HG03432 (cell line): ENCODE data around the gene DHX34.
A peak's percentile ranks its signal among the peaks of the same experiment; 100 is the strongest.
"Not testable (repeated sequence)": the region's sequence is repeated elsewhere in the genome, so short reads cannot be mapped to it uniquely, and the experiment has no call there.

Experiments used
- ATAC-seq: cut with Tn5 transposase; IDR thresholded peaks from one replicate; pipeline ENCODE4 v1.9.1; 2021; ENCODE audit warnings: mild to moderate bottlenecking, moderate library complexity; ENCODE audit not compliant: unreplicated experiment

DHX34 gene, protein sequence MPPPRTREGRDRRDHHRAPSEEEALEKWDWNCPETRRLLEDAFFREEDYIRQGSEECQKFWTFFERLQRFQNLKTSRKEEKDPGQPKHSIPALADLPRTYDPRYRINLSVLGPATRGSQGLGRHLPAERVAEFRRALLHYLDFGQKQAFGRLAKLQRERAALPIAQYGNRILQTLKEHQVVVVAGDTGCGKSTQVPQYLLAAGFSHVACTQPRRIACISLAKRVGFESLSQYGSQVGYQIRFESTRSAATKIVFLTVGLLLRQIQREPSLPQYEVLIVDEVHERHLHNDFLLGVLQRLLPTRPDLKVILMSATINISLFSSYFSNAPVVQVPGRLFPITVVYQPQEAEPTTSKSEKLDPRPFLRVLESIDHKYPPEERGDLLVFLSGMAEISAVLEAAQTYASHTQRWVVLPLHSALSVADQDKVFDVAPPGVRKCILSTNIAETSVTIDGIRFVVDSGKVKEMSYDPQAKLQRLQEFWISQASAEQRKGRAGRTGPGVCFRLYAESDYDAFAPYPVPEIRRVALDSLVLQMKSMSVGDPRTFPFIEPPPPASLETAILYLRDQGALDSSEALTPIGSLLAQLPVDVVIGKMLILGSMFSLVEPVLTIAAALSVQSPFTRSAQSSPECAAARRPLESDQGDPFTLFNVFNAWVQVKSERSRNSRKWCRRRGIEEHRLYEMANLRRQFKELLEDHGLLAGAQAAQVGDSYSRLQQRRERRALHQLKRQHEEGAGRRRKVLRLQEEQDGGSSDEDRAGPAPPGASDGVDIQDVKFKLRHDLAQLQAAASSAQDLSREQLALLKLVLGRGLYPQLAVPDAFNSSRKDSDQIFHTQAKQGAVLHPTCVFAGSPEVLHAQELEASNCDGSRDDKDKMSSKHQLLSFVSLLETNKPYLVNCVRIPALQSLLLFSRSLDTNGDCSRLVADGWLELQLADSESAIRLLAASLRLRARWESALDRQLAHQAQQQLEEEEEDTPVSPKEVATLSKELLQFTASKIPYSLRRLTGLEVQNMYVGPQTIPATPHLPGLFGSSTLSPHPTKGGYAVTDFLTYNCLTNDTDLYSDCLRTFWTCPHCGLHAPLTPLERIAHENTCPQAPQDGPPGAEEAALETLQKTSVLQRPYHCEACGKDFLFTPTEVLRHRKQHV

DNA sequence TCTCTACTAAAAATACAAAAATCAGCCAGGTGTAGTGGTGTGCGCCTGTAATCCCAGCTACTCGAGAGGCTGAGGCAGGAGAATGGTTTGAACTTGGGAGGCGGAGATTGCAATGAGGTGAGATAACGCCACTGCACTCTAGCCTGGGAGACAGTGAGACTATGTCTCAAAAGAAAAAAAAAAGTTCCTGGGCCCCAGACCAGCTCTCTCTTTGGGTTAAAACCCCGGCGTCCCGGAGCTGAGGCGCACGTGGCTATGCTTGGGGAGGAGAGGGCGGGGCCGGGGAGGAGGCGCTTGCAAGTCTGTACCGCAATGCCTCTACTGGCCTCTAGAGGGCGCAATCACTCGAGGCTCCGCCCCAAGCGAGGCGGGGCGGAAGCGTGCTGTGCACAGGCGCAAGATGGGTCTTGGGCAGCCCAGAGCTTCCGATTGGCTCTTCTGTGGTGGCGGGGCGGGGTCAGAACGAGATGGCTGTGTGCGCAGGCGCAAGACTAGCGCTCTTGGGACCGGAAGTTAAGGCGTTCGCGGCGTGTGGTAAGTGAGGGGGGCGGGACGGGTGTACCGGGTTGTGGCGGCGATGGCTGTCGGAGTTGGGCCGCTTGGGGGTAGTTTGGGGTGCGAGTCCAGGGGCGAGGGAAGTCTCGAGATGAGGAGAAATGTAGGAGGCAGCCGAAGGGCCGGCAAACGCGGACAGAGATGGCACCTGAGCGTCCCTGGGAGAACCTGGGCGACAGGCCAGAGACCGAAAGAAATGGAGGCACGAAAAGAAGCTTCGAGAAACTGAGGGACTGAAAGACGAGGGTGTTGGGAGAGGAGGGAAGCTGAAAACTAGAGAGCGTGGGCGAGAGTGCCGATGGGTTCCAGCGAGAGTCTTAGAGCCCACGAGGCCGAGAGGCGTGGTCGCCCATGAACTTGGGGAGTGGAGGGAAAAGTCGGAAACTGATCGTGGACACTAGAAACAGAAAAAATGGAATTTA lies at the start of gene DHX34:
TSS of gene DHX34 (plus strand) at position 497 of the 977 bp plus-strand sequence. CDS start 3,716 bp downstream, outside the sequence.
- ATAC-seq: peak; percentile 92

- ATAC-seq: not testable (repeated sequence)
Observed at GRCh38 chr19:47300867-47301266, 48.2 kb upstream of the DHX34 start.

GRCh38 chr19:47302249-47302648 lies 46.9 kb upstream of the DHX34 start:
- no peak for ATAC-seq

DNA sequence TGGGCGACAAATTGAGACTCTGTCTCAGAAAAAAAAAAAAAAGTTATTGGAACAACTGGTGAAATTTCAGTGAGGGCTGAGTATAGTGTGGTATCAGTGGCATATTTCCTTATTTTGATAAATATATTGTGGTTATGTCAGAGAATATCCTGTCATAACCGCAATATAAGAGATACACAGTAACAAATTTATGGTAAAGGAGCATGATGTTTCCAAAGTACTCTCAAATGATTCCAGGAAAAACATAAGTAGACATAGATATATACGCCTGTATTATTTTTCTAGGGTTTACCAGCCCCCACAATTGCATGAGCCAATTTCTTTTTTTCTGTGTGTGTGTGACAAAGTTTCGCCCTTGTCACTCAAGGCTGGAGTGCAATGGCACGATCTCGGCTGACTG lies 45.1 kb upstream of the DHX34 start:
- ATAC-seq: no peak

- ATAC-seq: no peak
Observed at GRCh38 chr19:47305309-47305751, 43.8 kb upstream of the DHX34 start.

DNA sequence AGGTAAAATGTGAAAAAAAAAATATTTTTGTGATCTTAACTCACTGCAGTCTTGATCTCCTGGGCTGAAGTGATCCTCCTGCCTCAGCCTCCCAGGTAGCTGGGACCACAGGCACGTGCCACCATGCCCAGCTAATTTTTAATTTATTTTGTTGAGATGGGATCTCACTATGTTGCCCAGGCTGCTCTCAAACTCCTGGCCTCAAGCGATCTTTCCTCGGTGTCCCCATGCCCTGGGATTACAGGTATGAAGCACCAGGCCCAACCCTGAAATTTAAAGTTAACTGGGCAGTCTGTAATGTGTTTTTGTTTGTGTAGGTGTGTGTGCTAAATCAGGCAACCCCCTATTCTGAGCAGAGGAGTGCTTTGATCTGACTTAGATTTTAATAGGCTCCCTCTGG lies 42.8 kb upstream of the DHX34 start:
- ATAC-seq: no peak

- ATAC-seq: no peak
Observed at GRCh38 chr19:47309038-47309437, 40.1 kb upstream of the DHX34 start.

DNA sequence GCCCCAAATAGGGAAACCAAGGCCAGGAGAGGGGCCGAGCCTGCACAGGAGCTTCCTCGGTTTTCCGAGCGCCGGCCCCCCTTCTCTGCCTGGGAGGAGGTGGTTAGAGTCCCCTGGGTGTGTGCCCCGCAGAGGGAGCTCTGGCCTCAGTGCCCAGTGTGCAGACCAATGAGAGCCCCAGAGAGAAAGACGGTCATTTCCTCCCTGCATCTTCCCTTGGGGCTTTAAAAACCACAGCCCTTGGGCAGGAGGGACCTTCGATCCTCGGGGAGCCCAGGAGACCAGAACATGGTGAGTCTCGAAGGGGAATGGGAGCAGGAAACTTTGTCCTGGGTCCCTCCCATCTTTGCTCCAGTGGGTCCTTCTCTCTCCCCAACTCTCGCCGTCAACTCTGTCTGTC lies 39.5 kb upstream of the DHX34 start, which contains the start of gene C5AR1:
TSS of gene C5AR1 (plus strand) at position 254 of the 400 bp plus-strand sequence. CDS start at position 289, 35 bp downstream.
- no peak for ATAC-seq

DNA sequence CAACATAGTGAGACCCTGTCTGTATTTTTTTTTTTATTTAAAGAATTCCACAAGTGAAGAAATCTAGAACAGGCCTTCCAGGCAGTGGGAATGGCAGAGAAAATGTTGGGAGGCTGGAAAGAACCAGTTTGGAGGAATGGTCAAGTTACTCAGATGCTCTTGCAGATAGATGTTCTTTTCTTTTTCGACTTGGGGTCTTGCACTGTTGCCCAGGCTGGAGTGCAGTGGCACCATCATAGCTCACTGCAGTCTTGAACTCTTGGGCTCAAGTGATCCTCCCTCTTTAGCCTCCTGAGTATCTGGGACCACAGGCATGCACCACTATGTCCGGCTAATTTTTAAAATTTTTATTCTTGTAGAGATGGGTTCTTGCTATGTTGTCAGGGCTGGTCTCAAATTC lies 38.8 kb upstream of the DHX34 start:
- ATAC-seq: no peak

DNA sequence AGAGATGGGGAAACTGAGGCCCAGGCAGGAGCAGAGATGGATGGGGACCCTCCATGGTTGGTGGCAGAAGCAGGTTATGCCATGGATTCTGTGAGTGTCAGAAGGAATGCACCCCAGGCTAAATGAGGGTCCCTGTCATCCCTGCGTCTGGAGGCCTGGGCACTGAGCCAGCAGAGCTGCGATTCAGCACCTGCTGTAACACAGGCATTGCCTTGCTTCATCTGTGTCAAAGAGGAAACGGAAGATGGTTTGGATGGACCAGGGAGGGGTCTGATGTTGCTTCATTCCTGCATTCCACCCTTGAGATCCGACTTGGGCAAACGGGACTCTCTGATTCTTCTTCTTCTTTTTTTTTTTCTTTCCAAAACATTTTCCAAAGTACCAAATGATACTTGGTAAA lies 38.3 kb upstream of the DHX34 start:
- no peak for ATAC-seq

- no peak for ATAC-seq
Observed at GRCh38 chr19:47312366-47313006, 36.6 kb upstream of the DHX34 start.

DNA sequence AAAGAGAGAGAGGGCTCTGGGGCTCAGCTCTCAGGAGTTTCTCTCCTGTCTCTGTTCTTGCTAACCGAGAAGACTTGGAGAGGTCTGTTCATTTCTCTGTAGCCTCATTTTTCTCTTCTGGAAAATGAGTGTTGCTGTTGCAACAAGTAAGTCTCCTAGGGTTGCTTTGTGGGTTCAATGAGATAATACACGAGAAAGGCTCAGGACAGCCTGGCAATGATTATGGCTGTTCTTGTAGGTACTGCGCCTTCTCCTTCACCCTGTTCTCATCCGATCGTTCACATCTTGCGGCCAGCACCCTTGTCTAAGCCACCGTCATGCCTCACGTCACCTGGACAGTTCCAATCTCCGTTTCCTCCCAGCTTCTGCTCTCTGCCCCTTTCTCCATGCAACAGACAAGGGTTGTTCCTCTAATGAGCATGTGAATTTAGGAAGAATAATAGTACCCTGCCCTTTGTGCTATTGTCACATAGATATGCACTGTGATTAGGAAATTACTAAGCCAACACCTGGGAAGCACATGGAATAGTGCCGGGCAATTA lies 35.3 kb upstream of the DHX34 start:
- ATAC-seq: no peak

GRCh38 chr19:47315125-47315821 lies 33.8 kb upstream of the DHX34 start:
- ATAC-seq: no peak

DNA sequence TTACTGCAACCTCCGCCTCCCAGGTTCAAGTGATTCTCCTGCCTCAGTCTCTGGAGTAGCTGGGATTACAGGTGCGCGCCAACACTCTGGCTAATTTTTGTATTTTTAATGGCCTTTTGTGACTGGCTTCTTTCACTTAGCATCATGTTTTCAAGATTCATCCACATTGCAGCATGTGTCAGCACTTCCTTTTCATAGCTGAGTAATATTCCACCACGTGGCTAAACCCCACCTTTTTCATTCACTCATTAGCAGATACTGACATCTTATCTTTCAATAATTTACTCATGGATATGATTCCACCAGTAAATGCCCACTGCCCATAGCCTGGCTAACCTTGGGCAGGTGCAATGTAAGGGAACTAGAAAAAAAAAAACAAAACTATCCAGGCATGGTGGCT lies 32.6 kb upstream of the DHX34 start:
- no peak for ATAC-seq

GRCh38 chr19:47319923-47320871 lies 28.9 kb upstream of the DHX34 start:
- ATAC-seq: no peak

- ATAC-seq: no peak
Observed at GRCh38 chr19:47321630-47322029, 27.5 kb upstream of the DHX34 start.

GRCh38 chr19:47322058-47322457 lies 27.1 kb upstream of the DHX34 start:
- ATAC-seq: no peak
